GM12872 (cell line): ENCODE results near the gene RNASE11.

Experiments
- CTCF ChIP-seq: IDR thresholded peaks from 3 replicates; pipeline ENCODE4 v1.5.1; 2011; ENCODE audit warnings: low read depth, mild to moderate bottlenecking, low read length, moderate library complexity; ENCODE audit not compliant: insufficient read depth

The RNASE11 gene

GRCh38 chr14:20563971-20564370, 23.8 kb downstream of the RNASE11 start:
- TF ChIP-seq CTCF: no peak

DNA sequence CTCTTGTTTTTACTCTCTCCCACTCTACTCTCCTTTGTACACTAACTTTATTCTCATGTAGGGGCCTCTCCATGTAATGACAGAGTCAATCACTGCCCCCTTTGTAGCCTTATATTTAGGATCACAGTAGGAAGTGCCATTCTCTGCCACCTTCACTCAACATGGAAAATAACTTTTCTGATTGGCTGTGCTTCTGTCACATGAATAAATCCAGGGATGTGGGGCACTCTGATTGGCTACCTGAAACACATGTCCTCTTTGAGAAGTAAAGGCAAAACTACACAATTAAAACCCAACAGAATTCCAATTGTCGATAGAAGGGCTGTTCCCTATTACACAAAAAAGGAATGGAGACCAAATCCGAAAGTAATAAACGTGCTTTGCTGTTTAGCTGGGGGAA, 26.8 kb downstream of the RNASE11 start, which contains the start of gene RNASE9:
Gene RNASE9, minus strand, starts transcription at position 87 of the 400 bp plus-strand sequence.
- TF ChIP-seq CTCF: no peak

- TF ChIP-seq CTCF: no peak
These were observed 28.3 kb downstream of the RNASE11 start for GRCh38 chr14:20559461-20559904.

- TF ChIP-seq CTCF: no peak
These were observed 30.6 kb downstream of the RNASE11 start for GRCh38 chr14:20557212-20557542.

DNA sequence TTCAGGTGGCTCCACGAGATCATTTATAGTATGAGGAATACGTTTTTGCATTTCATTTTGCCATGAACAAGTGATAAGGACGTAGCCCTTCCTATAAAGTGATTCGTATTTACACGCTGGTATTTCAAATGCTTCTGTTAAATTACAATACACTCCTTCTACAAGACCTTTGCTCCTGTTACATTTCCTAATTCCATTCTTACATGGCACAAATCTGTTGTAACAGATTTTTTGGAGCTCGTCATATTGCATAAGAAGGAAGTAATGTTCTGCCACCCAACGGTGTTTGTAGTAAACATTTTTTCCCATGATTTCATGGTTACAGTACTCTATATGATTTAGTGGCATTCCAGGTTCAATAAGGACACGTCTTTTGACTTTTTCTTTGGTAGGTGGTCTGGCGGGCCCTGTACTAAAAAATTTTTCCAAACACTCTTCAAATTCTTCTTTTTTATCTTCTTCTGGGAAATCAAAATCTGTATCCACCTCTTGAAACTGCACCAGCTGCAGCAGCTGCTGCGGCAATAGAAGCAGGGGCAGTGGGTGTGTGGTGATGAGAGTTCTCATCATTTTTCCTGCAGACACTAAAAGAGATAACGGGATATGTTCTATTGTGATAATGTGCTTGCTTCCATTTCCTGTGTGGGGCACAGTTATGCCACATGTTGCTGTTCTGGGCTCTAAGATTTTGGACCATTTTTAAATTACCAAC, 31.1 kb downstream of the RNASE11 start:
- TF ChIP-seq CTCF: no peak

GRCh38 chr14:20555845-20556244, 32.0 kb downstream of the RNASE11 start:
- no peak for TF ChIP-seq CTCF

DNA sequence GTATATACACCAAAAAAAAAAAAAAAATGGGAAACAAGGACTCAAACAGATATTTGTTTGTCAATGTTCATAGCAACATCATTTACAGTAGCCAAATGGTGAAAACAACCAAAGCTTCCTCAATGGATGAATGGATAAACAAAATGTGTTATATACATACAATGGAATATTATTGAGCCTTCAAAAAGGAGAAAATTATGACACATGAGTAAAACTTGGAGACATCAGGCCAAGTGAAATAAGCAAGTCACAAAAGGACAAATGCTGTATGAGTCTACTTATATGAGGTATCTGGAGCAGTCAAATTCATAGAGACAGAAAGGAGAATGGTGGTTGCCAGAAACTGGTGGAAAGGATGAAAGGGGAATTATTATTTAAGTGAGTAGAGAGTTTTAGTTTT, 34.8 kb downstream of the RNASE11 start:
- TF ChIP-seq CTCF: no peak

DNA sequence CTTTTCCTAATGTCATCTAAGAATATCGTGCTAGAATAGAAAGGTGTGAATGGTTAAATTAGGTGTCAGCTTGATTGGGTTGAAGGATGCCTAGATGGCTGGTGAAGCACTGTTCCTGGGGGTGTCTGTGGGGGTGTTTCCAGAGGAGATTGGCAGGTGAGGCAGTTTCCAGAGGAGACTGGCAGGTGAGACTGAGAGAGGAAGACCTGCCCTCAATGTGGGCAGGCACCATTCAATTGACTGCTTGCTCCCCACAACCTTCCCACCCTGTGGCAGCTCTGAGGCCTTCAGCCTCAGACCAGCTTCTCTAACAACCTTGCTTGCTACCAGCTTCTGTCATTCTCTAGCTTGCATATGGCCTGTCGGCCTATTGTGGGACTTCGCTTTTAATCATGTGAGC, 36.2 kb downstream of the RNASE11 start:
- TF ChIP-seq CTCF: no peak
